Stimulated activated CD4-positive, alpha-beta T cell treated with anti-CD3 and anti-CD28 coated beads, Interleukin-1b, Interleukin-23, amount 100 ng/mL, for 48 hours (primary cell): ENCODE data around the gene C1QTNF3.
"Not testable (repeated sequence)": the region's sequence is repeated elsewhere in the genome, so short reads cannot be mapped to it uniquely, and the experiment has no call there.

Experiments used
- DNase-seq: peaks from one replicate; pipeline ENCODE4 v3.0.0-alpha.2; 2020

The C1QTNF3 gene, protein sequence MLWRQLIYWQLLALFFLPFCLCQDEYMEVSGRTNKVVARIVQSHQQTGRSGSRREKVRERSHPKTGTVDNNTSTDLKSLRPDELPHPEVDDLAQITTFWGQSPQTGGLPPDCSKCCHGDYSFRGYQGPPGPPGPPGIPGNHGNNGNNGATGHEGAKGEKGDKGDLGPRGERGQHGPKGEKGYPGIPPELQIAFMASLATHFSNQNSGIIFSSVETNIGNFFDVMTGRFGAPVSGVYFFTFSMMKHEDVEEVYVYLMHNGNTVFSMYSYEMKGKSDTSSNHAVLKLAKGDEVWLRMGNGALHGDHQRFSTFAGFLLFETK

DNA sequence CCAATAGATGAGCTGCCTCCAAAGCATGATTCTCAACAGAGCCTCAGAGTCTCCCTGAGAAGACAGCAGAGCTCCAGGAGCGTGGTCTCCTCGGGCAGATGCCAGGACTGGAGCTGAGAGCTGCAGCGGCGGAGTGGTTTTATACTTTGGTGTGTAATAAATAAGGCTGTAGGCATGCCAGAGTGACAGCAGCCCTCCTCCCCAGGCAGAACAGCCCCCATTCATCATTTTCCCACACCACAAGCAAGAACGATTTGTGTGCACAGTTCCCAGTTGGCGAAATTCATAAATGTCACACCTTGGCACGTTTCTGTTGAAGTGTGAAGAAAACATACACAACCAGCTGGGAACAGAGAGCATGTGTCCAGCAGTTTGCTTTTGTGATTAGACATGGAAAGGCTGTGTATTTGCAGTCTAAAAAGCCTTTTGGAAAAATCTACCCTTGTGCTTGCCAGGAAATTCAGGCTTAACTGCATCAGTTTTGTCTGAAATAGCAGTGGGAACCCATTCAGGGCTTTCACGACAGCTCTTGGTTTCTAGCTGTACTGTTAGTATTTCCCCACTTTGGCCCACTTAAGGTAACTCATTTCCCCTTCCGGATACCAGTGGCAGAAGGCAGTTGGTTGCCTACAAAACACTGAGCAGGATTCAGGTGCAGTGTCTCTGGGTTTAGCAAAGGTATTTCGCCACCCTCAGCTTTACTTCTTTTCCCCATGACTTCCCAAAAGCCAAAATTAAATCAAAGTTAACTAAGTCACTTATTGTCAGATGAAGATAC is at the start of gene C1QTNF3:
TSS of gene C1QTNF3 (minus strand) at position 115 of the 778 bp plus-strand sequence. CDS start at position 27, 88 bp downstream.
- DNase-seq, result no peak

DNA sequence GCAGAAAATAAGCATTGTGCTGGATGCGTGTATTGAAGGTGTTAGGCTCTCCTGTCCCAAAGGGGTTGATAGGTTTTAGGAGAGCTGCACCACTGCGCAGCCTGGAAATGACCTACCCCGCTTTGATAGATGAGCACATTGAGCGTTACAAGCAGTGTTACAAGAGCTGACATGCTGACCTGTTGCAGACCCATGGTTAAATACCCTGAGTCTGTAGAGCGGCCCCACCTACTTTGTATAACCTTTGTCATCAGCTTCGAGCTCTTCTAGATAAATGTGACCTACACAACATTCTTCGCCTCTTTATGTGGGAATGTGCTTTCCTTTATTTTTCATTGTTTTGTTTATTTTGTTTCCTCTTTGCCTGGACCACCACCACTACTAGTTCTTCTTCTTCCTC is 48.0 kb upstream of the C1QTNF3 start:
- DNase-seq, result not testable (repeated sequence)

DNA sequence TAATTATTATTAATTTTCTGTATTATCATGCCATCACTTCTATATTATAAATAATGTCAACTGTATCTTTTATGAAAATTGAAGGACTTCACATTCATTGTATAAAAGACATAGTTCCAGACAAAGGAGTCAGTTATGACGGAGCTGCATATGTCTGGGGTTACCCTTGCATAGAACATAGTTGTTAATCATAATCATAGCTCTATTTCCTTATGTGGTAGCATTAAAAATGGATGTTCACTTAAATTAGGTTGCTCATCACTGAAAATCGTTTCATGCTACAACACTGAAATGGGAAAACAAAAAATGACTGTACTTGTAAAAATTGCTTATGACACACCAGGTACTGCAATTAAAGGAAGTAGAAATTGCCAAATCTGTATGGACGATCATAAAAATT is 46.8 kb upstream of the C1QTNF3 start:
- DNase-seq, result not testable (repeated sequence)

DNA sequence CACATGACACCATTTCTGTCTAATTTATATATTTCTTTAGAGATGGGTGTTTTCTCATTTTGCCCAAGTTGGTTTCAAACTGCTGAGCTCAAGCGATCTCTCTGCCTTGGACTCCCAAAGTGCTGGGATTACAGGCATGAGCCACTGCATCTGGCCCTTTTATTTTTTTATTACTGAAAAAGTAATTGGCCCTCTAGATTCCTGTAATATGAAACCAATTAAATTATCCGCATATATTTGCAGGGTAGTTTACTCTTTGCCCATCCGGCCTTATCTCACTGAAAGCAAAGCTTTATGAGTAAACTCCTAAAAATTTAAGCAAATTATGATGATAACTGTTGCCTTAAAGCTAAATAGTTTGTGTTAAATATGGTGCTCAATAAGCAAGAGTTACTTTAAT is 44.7 kb upstream of the C1QTNF3 start:
- DNase-seq, result not testable (repeated sequence)

DNA sequence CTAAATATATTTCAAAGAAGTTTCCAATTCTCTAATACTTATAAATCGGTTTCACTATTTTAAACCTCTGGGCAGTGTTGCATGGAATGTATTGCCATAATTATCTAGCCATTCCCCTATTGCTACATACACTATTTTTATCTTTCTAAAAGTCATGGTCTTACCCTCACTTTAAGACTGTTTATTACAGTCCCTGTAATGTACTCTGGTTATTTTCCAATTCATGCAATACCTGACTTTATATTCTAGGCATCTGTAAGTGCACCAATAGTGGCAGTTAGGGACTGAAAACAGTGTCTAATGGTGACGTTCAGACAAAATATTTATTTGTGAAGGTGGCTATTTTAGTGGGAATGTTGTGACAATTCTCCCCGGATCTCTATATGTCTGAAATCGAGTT is 40.9 kb upstream of the C1QTNF3 start:
- not testable (repeated sequence) for DNase-seq

DNA sequence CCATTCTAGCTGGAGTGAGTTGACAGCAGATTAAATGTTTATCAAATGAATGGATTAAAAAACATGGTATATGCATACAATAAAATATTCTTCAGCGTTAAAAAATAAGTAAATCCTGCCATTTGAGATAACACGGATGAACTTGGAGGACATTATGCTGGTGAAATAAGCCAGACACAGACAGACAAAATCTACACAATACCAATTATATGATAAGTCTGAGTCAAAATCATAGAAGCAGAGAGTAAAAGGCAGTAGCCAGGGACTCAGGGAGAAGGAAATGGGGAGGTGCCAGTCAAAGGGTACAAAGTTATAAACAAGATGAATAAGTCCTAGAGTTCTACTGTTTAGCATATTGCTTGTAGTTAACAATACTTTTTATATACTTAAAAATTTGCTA is 36.5 kb upstream of the C1QTNF3 start:
- not testable (repeated sequence) for DNase-seq

DNA sequence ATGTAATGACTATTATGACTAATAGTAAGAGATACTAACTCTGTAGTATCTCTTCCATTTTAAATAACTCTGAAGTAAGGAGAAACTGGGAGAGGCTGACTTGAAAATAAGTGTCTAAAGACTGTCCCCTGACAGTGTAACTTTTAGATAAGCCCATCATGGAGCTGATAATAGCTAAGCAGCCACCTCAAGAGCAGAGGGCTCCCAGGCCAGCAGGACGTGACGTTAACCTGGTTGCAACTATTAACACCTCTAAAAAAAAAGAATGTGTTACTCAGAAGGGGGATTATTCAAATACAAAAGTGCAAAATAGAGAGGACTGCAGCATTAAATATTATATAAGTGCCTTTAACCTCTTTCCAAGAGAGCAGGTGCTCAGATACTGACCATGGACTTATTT is 34.6 kb upstream of the C1QTNF3 start:
- not testable (repeated sequence) for DNase-seq

DNA sequence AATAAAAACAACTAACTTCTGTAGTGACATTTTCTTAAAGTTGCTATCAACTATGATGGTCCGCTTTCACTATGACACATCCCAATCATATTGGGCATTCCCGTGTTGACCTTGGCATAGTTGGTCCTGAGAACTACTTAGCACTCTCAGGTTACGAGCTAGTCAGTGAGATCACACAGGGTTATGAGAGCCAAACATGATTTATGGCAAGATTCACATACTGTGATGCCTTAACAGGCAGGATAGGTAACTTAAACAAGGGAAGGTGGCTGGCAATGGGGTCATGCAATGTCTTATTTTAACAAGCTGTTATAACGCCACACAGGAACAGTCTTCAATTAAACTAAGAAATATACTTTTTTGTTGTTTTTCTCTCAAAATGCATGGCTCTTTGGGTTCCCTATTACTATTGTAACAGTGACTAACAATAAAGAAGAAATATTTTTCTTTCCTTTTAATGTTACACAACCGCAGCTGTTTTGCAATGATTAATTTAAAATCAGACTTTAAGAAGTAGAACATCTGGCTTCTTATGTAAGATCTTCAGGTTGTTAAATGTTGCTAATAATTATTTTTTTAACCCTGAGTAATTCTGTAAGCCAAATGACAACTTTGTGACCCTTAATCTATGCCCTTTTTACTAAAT is 33.8 kb upstream of the C1QTNF3 start:
- DNase-seq, result not testable (repeated sequence)

DNA sequence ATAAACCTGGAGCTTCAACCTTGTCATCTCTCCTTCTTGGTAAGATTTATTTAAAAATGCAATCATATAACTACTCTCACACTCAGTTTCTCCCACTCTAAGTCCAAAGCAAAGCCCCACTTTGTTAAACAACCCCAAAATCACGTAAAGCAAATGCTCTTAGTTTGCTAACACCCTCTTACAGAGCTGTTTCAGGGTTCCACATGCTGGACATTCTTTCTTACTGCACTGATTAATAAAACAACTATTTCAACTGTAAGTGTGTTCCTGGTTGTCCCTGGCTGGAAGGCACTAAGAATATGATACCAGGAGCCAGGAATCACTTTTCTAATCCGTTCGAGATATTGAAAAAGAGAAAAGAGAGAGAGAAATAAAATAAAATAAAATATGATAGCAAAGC is 31.5 kb upstream of the C1QTNF3 start:
- not testable (repeated sequence) for DNase-seq

DNA sequence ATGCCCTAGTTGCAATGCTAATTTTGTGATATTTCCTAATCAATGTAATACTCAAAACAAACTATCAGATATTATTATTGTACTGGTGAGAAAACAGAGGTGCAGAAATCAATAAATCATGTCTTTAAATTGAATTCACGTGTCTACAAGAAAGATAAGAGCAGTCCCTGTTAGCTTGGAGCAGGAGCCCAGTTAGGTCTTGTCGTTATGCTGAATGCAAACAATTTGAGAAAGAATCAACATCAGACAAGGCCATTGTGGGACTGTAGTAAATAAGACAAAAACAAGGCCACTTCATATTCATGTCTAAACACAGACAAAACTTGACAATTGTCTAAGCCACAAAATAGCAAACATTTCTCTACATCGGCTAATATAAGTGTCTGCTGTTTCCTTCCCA is 31.1 kb upstream of the C1QTNF3 start:
- DNase-seq, result not testable (repeated sequence)

DNA sequence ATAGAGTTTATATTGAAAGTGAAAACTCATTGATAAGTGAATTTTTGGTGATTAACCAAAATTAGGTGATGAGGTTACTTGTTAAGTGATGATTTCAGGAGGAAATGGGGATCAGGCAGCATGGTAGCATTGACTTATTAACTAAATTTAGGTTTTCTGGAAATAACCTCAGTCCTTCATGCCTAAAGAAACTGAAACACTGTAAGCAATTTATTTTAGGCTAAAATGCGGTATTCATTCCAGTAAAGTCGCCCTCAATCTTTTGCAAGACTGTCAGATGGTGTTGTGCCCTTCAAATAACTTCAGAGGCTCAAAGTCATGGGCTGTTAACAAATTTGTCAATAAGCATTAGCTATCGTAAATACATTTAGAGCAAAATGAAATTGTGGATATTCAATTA is 27.6 kb upstream of the C1QTNF3 start:
- not testable (repeated sequence) for DNase-seq

DNA sequence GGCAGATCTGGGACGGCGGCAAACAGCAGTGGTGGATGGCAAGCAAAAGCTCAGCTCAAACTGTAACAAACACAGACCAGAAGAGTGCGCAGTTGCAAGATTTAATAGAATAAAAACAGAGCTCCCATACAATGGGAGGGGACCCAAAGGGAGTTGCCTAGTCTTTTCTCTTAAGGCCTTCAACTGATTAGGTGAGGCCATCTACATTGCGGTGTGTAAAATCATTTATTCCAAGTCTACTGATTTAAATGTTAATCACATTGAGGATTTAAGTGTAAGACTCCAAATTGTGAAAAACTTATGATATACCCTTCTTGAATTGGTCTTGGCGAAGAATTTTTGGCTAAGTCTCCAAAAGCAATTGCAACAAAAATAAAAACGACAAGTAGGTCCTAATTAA is 21.6 kb upstream of the C1QTNF3 start:
- no peak for DNase-seq

DNA sequence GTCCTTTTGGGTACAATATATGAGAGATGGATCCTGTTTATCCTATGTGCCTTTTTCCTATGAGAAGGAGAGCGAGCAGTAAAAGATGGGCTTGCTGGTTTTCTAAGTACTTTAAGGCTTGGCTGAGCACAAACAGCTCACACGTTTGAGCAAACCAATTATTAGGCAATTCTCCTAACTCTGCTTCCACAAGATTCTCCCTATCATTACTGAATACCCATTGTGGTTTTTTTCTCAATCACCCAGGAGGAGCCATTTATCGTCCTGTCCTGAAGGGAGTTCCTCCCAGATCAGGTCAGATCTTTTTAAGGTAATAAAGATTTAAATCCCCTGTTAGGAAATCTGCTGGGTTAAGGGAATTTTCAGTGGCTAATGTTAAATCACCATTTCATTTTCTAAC is 19.4 kb upstream of the C1QTNF3 start:
- no peak for DNase-seq

DNA sequence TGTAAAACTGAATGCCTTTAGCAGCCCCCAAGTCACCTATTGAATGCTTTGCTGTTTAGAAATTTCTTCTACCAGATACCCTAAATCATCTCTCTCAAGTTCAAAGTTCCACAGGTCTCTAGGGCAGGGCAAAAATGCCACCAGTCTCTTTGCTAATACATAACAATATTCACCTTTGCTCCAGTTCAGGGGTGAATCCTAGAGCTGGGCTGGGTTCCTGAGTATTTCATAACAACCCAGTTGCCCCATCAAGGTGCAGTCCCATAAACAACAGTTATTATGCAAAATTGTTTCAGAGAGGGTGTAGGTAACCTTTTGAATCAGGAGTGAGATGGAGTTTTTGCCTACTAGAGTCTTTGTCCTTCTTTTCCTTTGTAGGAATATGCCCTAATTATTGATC is 19.0 kb upstream of the C1QTNF3 start:
- no peak for DNase-seq

DNA sequence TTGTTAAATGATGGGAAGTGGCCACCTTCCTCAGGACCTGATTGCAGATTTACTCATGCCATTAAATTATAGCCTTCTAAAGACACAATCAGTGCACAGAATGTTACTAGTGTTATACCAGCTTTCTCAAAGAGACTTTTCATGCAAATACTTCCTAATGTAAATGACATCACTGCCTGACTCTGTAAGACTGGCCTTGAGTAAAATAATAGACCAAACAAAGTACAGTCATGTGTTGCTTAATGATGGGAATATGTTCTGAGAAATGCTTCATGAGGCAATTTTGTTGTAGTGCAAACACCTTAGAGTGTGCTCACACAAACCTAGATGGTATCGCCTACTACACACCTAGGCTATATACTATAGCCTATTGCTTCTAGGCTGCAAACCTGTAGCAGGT is 17.0 kb upstream of the C1QTNF3 start:
- no peak for DNase-seq

DNA sequence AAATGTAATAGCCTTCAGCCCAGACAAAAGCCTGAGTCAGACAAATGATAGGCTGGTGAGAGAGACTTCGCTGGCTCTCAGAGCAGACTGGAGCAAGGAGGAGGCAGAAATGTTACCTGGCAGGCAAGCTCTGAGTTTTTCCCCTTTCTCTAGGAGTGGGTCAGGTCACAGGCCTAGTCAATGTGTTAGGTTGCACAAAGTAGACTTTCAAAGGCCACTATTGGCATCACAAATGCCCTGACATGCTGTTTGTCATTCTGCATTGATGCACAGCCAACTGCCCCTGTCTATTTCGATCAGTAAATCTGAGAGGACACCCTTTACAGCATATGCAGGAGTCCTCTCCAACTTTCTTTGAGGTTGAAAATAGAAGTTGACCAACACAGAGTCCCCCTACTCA is 15.5 kb upstream of the C1QTNF3 start:
- DNase-seq, result no peak

DNA sequence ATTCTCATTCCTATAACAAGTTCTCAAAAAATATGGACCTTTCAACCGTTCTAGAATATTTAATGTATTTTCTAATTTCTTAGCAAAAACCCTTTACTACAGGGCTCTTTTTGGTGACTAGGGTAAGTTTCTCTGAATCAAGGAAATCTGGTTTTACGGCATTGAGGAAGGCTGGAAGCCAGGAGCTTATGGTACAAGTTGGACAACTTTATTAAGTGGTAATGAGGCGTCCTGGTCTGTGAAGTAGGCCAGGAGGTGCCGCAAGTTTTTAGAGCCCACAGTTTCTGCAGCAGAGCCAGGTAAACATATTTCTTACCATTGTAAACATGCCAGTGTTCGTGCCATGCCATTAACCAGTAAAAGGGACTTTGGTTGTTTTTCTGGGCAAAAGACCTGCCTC is 14.6 kb upstream of the C1QTNF3 start:
- no peak for DNase-seq

DNA sequence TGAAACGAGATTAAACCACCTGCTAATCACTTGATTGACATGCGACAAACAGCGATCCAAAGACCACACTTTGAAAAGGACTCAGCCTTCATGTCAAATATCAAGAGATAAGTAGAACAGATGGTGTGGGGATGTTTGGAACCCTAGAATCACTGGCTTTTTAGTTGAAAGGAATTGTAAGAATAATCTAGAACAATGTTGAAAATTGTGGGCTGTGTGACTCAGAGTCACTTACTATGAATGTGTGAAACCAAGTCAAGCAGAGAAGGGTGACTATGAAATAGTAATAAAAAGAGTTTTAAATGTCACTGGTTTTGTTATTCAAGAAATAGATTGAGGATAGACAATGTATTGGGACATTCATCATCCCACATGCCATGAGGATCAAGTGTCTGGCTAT is 14.1 kb upstream of the C1QTNF3 start:
- DNase-seq, result no peak

DNA sequence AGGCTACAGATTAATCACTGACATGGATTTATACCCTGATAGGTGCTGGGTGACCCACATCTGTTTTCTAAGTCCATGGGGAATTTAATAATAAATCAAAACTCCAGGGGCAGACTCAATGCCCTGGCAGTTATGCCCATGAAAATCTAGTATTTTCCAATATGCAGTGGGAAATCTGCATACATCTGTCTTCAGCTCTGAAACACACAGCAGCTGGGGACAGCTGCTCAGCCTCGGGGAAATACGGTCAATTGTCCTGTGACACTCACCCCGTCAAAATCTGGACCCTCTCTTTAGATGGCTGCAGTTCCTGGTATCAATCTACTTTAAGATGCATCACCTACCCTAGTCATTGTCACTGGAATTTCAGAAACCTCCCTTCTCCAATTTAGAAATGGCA is 12.7 kb upstream of the C1QTNF3 start:
- DNase-seq, result no peak

DNA sequence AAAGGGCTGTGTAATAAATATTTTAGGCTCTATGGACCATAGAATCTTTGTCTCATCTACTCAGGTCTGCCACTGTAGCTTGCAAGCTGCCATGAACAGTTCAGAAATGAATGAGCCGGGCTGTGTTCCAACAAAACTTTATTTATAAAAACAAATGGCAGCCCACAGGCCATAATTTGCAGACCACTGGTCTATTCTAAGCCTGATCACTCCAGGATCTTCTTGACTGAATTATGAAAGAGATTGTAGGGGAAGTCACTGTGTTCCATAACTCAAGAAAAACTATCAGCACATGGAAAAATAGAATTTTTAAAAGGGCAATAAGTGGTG is 11.4 kb upstream of the C1QTNF3 start:
- DNase-seq, result no peak

DNA sequence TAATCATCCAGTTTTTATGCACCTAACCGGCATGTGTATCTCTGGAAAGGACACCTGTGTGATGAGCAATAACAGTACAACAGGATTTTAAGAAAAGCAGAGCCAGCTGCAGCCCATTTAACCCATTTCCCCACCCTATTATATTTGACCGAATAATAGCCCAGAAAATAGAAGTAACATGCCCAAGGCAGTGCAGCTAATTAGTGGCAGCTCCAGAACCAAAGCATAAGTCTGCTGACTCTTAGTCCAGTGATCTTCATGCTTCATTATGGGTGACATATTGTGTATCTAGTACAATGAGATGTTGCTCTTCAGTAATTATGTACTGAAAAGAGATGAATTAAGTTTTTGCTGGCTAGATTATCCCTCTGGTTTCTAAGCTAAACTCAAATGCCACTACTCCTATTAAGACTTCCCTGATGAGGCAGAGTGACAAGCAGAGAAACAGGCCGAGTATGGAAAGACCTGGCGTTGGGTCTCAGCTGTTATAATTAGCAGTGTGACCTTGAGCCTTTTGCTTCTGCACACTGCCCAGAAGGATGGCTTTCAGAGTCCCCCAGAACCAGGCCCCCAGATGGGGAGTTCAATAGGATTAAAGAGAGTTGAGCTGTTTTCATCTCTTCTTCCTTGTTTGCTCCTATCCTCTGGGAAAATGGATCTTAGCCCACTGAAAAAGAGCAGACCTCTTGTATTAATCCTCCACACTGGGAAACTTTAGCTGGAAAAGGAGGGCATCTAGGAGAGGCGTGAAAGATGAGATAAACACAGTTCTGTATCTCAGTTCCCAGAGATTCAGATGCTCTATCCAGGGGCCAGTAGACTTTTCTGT is 10.8 kb upstream of the C1QTNF3 start:
- DNase-seq, result no peak

DNA sequence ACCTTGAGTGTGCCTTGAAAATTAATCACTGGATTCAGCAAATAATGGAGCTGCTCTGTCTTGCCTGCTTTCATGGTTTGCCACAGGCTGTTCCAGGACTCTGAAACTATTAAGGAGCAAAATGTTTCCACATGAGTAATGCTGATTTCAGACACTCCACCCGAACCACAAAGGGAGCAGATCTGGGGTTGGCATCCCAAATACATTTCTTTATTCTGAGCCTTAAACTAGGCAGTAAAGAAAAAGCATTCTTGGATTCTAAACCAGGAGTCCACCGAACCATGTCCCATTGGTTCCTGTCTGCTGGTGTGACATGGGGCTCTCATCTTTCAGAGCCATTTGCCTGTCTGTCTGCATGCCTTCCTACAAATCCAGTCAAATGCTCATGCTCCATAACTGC is 10.1 kb upstream of the C1QTNF3 start:
- DNase-seq, result no peak

DNA sequence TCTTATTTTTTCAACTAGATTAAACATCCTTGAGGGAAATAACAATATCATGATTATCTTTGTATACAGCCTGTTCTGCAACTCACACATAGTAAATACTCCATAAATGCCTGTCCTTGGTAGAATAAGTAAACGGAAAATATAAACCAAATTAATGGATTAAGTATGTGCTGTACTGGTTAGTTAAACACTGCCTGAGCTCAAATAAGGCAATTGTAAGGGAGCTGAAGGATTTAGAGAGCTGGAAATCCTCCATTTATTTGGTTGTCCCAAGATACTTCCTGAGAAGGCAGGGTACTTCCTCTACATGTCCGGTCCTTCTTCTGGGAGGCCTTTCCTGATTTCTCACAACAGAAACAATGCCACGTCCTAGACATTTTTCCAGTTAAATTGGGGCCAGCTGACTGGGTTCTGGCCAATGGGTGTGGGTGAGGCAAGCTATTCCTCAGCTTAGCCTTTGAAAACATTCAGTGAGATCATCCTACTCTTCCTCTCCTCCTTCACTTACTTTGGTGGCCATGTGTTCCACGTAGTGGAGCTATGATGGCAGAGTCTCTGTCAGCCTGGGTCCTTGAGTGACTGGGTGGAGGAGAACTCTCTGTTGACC is 8.5 kb upstream of the C1QTNF3 start:
- no peak for DNase-seq
